CD4-positive, alpha-beta T cell (primary cell): ENCODE measurements around the gene D2HGDH. TPM values are rescaled to one million over a fixed set of nuclear protein-coding genes. Genes with fewer than 3 reads are reported as not detected.

Experiments
- ATAC-seq: fragments of 200-7000 bp; cut with Tn5 transposase; one replicate; pipeline ENCODE4 v1.10.0; 2022; ENCODE audit warnings: mild to moderate bottlenecking; ENCODE audit not compliant: poor library complexity
- CTCF ChIA-PET: fragments of 350-600 bp; sonication (Branson Sonifier 250); formaldehyde crosslinking; loops from one replicate; lab custom pipeline; 2021; ENCODE audit warnings: antibody characterized with exemption, inconsistent platforms; lab: Charles Lee
- POLR2A ChIA-PET: fragments of 350-600 bp; sonication (Branson Sonifier 250); formaldehyde crosslinking; loops from one replicate; lab custom pipeline; 2021; ENCODE audit warnings: antibody characterized with exemption, inconsistent platforms; lab: Charles Lee
- DNase-seq, 14 experiments: peaks; one replicate each; pipeline ENCODE4 v3.0.0-alpha.2; 2013 to 2020; ENCODE audit warnings: mixed read lengths in 2 of 14
- H3K27ac ChIP-seq, 2 donors: one replicate each; pipeline versions ENCODE4 v1.5.1 to v1.7.0; 2013; ENCODE audit warnings: low read length in 2 of 2, low read depth in 1 of 2, mild to moderate bottlenecking in 1 of 2
- H3K27me3 ChIP-seq, 2 experiments: 1 replicate in 1 of 2; 2 replicates in 1 of 2; pipeline versions ENCODE4 v1.6.1 to v1.7.0; 2013; ENCODE audit warnings: low read length in 2 of 2, control low read depth in 1 of 2, mild to moderate bottlenecking in 1 of 2, moderate library complexity in 1 of 2; ENCODE audit not compliant: insufficient read depth in 2 of 2, control insufficient read depth in 1 of 2
- H3K36me3 ChIP-seq: one replicate; pipeline ENCODE4 v1.6.1; 2013; ENCODE audit warnings: low read length, control low read depth; ENCODE audit not compliant: insufficient read depth
- H3K4me1 ChIP-seq: one replicate; pipeline ENCODE4 v1.6.1; 2013; ENCODE audit warnings: low read length, control low read depth; ENCODE audit not compliant: insufficient read depth
- H3K4me3 ChIP-seq: one replicate; pipeline ENCODE4 v1.5.1; 2013; ENCODE audit warnings: mild to moderate bottlenecking, low read length, moderate library complexity
- H3K9me3 ChIP-seq, 2 experiments: 1 replicate in 1 of 2; 2 replicates in 1 of 2; pipeline versions ENCODE4 v1.6.1 to v1.7.0; 2013; ENCODE audit warnings: low read length in 2 of 2, mild to moderate bottlenecking in 2 of 2, control low read depth in 1 of 2, moderate library complexity in 1 of 2; ENCODE audit not compliant: control insufficient read depth in 1 of 2, insufficient read depth in 1 of 2
- H3K27ac Mint-ChIP-seq: one replicate; pipeline ENCODE4 v1.8.0; 2020; ENCODE audit warnings: mixed read lengths
- H3K27me3 Mint-ChIP-seq: one replicate; pipeline ENCODE4 v1.8.0; 2021; ENCODE audit warnings: mixed read lengths
- H3K36me3 Mint-ChIP-seq: one replicate; pipeline ENCODE4 v1.8.0; 2021; ENCODE audit warnings: low read depth, mixed read lengths
- H3K4me1 Mint-ChIP-seq: one replicate; pipeline ENCODE4 v1.8.0; 2021; ENCODE audit warnings: low read depth, mixed read lengths
- H3K4me3 Mint-ChIP-seq: one replicate; pipeline ENCODE4 v1.8.0; 2020; ENCODE audit warnings: mild to moderate bottlenecking, mixed read lengths
- H3K9me3 Mint-ChIP-seq: one replicate; pipeline ENCODE4 v1.8.0; 2020; ENCODE audit warnings: mixed read lengths
- CTCF ChIP-seq: fragments of 200-600 bp; IDR thresholded peaks from one replicate; pipeline ENCODE4 v1.8.0; 2022; ENCODE audit warnings: antibody characterized with exemption, mild to moderate bottlenecking
- intact Hi-C, 2 experiments: fragments of 100-400 bp; cut with DNase I in 1 of 2; cut with micrococcal nuclease in 1 of 2; formaldehyde crosslinking; loops; one replicate each; pipeline versions ENCODE4 v1.15.1 to v1.9.0; 2023 to 2025; cut with DNase I, micrococcal nuclease
- total RNA-seq, 174 experiments: library from RNA in 2 of 174; stranded (reverse) in 2 of 174; gene quantifications; one replicate each; pipeline ENCODE4 v1.2.3 and lab custom pipeline; 2021 to 2026

D2HGDH gene
- total RNA-seq, 2 experiments from 2014 or later = 27.6 to 30.6 TPM

GRCh38 chr2:241751776-241752175 is 17.3 kb downstream of the D2HGDH start:
- ChIA-PET CTCF (no interaction called here), POLR2A (no interaction called here)
- no peak for DNase-seq
- intact Hi-C loops = no loop called here
- H3K27ac ChIP-seq = no peak overlapping the region
- Mint-ChIP-seq H3K27ac (no peak overlapping the region), H3K27me3 (no peaks in the 10 kb centered on the region), H3K36me3 (peaks cover 28% of the 10 kb centered on the region), H3K4me3 (no peak overlapping the region), H3K9me3 (no peaks in the 10 kb centered on the region), H3K4me1 (no peaks in the 10 kb centered on the region)
- no peaks in the 10 kb centered on the region for H3K4me1 ChIP-seq
- TF ChIP-seq CTCF = no peak
- no peak for ATAC-seq
- peaks cover 43% of the 10 kb centered on the region for H3K36me3 ChIP-seq
- no peak overlapping the region for H3K4me3 ChIP-seq
- no peaks in the 10 kb centered on the region for H3K27me3 ChIP-seq
- no peaks in the 10 kb centered on the region for H3K9me3 ChIP-seq

DNA sequence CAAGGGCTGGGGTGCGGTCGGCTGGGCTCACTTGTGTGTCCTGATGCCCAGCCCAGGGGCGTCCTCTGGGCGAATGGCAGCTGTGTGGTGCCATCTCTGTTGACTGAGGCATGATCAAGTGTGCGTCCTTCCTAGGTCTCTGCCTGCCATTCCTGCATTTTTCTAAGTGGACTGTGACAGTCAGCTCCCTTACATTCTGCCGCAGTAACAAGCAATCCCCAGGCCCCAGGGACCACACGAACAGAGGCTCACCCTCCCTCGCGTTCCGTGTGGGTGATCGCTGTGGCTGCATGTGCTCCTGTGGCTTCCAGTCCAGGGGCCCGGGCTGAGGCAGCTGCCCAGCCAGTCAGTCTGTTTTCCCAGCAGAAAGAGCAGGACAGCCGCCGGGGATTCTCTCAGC is 17.8 kb downstream of the D2HGDH start:
- Mint-ChIP-seq H3K9me3 (no peaks in the 10 kb centered on the region), H3K4me1 (no peaks in the 10 kb centered on the region), H3K4me3 (no peak overlapping the region), H3K36me3 (peaks cover 28% of the 10 kb centered on the region), H3K27me3 (no peaks in the 10 kb centered on the region), H3K27ac (no peak overlapping the region)
- ATAC-seq (no peak), DNase-seq (no peak)
- CTCF ChIA-PET = no interaction called here
- Histone ChIP-seq H3K27me3 (no peaks in the 10 kb centered on the region), H3K4me3 (no peak overlapping the region), H3K9me3 (no peaks in the 10 kb centered on the region), H3K4me1 (no peaks in the 10 kb centered on the region), H3K27ac (no peak overlapping the region), H3K36me3 (peaks cover 46% of the 10 kb centered on the region)
- POLR2A ChIA-PET = no interaction called here
- TF ChIP-seq CTCF = no peak
- intact Hi-C loops = no loop called here

- no peak for DNase-seq
- Histone ChIP-seq H3K4me1 (no peaks in the 10 kb centered on the region), H3K27ac (no peak overlapping the region), H3K9me3 (no peaks in the 10 kb centered on the region), H3K4me3 (no peak overlapping the region), H3K27me3 (no peaks in the 10 kb centered on the region), H3K36me3 (peaks cover 46% of the 10 kb centered on the region)
- H3K9me3 Mint-ChIP-seq = no peaks in the 10 kb centered on the region
- no peaks in the 10 kb centered on the region for H3K27me3 Mint-ChIP-seq
- ChIA-PET CTCF (no interaction called here), POLR2A (no interaction called here)
- intact Hi-C loops = no loop called here
- no peaks in the 10 kb centered on the region for H3K4me1 Mint-ChIP-seq
- H3K36me3 Mint-ChIP-seq = peaks cover 33% of the 10 kb centered on the region
- H3K27ac Mint-ChIP-seq = no peak overlapping the region
- ATAC-seq = no peak
- H3K4me3 Mint-ChIP-seq = no peak overlapping the region
- TF ChIP-seq CTCF = no peak
Measured at GRCh38 chr2:241752689-241753276, 18.4 kb downstream of the D2HGDH start.
